MCF 10A (cell line): ENCODE data around the gene RIIAD1. TPM values are rescaled to one million over a fixed set of nuclear protein-coding genes. Genes with fewer than 3 reads are reported as not detected.

Experiments used
- BruUV-seq: library from RNA; stranded (reverse); fragments of 400-500 nt; replicated peaks from 2 replicates; lab custom pipeline; 2021; lab: Mats Ljungman, UMichigan
- CTCF ChIA-PET: fragments of 300-600 bp; sonication (Branson Sonifier 250); formaldehyde crosslinking; extraction: SDS; loops from one replicate; lab custom pipeline; 2021; ENCODE audit warnings: antibody characterized with exemption, inconsistent platforms; lab: Yijun Ruan, JAX
- POLR2A ChIA-PET: fragments of 300-600, 350-650 bp; sonication (Branson Sonifier 250); formaldehyde crosslinking; extraction: SDS; loops from one replicate; lab custom pipeline; 2020; ENCODE audit warnings: antibody characterized with exemption, inconsistent platforms; lab: Yijun Ruan, JAX
- DNase-seq: peaks from one replicate; pipeline ENCODE4 v3.0.0-alpha.2; 2018; ENCODE audit not compliant: unreplicated experiment
- H3K27ac Mint-ChIP-seq: one replicate; pipeline ENCODE4 v1.8.0; 2022; ENCODE audit warnings: mild to moderate bottlenecking, low read depth, mixed read lengths; ENCODE audit not compliant: unreplicated experiment
- H3K27me3 Mint-ChIP-seq: one replicate; pipeline ENCODE4 v1.8.0; 2022; ENCODE audit warnings: mixed read lengths; ENCODE audit not compliant: insufficient read depth, unreplicated experiment
- H3K36me3 Mint-ChIP-seq: one replicate; pipeline ENCODE4 v1.8.0; 2022; ENCODE audit warnings: mild to moderate bottlenecking, moderate library complexity, mixed read lengths; ENCODE audit not compliant: insufficient read depth, unreplicated experiment
- H3K4me1 Mint-ChIP-seq: one replicate; pipeline ENCODE4 v1.8.0; 2022; ENCODE audit warnings: mixed read lengths; ENCODE audit not compliant: insufficient read depth, unreplicated experiment
- H3K4me3 Mint-ChIP-seq: one replicate; pipeline ENCODE4 v1.8.0; 2022; ENCODE audit warnings: mild to moderate bottlenecking, moderate library complexity, mixed read lengths; ENCODE audit not compliant: unreplicated experiment
- H3K9me3 Mint-ChIP-seq: one replicate; pipeline ENCODE4 v1.8.0; 2022; ENCODE audit warnings: mixed read lengths; ENCODE audit not compliant: unreplicated experiment
- intact Hi-C: fragments of 100-400 bp; cut with micrococcal nuclease; formaldehyde crosslinking; loops from 2 replicates; pipeline ENCODE4 v1.14.1; 2022
- total RNA-seq: library from RNA; stranded (reverse); gene quantifications from 2 replicates; pipeline ENCODE4 v1.2.3, GENCODE V29; 2022
- TF ChIP-seq, protein P1 (sequence below): fragments of 200-600 bp; IDR thresholded peaks from one replicate; pipeline ENCODE4 v1.8.0; 2022; ENCODE audit warnings: antibody characterized with exemption, mild to moderate bottlenecking; ENCODE audit not compliant: unreplicated experiment

The RIIAD1 gene
- total RNA-seq, 1 experiment from 2014 or later: not detected

GRCh38 chr1:151718011-151718431, 3.3 kb upstream of the RIIAD1 start:
- intact Hi-C loops: no loop called here
- TF ChIP-seq, protein P1, sequence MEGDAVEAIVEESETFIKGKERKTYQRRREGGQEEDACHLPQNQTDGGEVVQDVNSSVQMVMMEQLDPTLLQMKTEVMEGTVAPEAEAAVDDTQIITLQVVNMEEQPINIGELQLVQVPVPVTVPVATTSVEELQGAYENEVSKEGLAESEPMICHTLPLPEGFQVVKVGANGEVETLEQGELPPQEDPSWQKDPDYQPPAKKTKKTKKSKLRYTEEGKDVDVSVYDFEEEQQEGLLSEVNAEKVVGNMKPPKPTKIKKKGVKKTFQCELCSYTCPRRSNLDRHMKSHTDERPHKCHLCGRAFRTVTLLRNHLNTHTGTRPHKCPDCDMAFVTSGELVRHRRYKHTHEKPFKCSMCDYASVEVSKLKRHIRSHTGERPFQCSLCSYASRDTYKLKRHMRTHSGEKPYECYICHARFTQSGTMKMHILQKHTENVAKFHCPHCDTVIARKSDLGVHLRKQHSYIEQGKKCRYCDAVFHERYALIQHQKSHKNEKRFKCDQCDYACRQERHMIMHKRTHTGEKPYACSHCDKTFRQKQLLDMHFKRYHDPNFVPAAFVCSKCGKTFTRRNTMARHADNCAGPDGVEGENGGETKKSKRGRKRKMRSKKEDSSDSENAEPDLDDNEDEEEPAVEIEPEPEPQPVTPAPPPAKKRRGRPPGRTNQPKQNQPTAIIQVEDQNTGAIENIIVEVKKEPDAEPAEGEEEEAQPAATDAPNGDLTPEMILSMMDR: no peak
- no peaks in the 10 kb centered on the region for H3K36me3 Mint-ChIP-seq
- H3K9me3 Mint-ChIP-seq: no peaks in the 10 kb centered on the region
- H3K27ac Mint-ChIP-seq: no peak overlapping the region
- BruUV-seq: no TSS peak
- H3K4me3 Mint-ChIP-seq: no peak overlapping the region
- POLR2A ChIA-PET: interaction anchor here (1.3 kb wide), 1 partner anchor 319 kb away, joined by 3 read pairs; the partner anchor contains the start of gene PSMB4
- CTCF ChIA-PET: interaction anchor here (0.5 to 1.6 kb wide), 8 partner anchors 16 to 335 kb away, joined by 3 to 7 read pairs (median 4); no protein-coding TSS in a partner anchor
- no peak for DNase-seq
- peaks cover 67% of the 10 kb centered on the region for H3K27me3 Mint-ChIP-seq
- peaks cover 21% of the 10 kb centered on the region for H3K4me1 Mint-ChIP-seq

GRCh38 chr1:151718666-151719065, 2.7 kb upstream of the RIIAD1 start:
- Mint-ChIP-seq H3K9me3 (no peaks in the 10 kb centered on the region), H3K27ac (no peak overlapping the region), H3K4me3 (no peak overlapping the region), H3K36me3 (no peaks in the 10 kb centered on the region), H3K4me1 (peaks cover 17% of the 10 kb centered on the region), H3K27me3 (peaks cover 67% of the 10 kb centered on the region)
- no peak for DNase-seq
- TF ChIP-seq, protein P1: no peak
- no TSS peak for BruUV-seq
- intact Hi-C loops: no loop called here
- ChIA-PET POLR2A (interaction anchor here (0.9 kb wide), 1 partner anchor 10 kb away, joined by 4 read pairs; no protein-coding TSS in a partner anchor), CTCF (interaction anchor here (0.5 to 0.6 kb wide), 2 partner anchors 183 to 336 kb away, joined by 3 read pairs; no protein-coding TSS in a partner anchor)

DNA sequence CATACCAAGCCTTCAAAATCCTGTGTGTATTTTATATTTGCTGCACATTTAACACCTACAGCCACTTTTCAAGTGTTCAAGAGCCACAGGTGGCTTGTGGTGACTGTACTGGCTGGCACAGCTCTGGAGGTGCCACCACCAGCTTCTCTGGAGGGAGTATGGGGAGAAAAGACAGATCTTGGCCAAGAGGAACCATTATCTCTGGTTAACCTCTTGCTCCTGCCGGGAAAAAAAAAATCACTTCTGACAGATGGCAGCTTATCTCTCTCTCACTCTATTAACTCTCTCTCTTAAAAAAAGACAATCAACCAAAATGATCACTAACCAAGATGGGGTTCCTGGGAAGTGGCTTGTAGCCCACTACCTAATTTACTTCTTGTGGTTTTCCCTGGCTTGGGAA, 1.2 kb upstream of the RIIAD1 start:
- CTCF ChIA-PET: interaction anchor here (0.6 to 1.7 kb wide), 4 partner anchors 14 to 116 kb away, joined by 4 to 7 read pairs (median 4); no protein-coding TSS in a partner anchor
- BruUV-seq: no TSS peak
- Mint-ChIP-seq H3K4me3 (no peak overlapping the region), H3K4me1 (peaks cover 12% of the 10 kb centered on the region), H3K9me3 (no peaks in the 10 kb centered on the region), H3K36me3 (no peaks in the 10 kb centered on the region), H3K27me3 (peaks cover 61% of the 10 kb centered on the region), H3K27ac (no peak overlapping the region)
- intact Hi-C loops: no loop called here
- TF ChIP-seq, protein P1: no peak
- no peak for DNase-seq
- POLR2A ChIA-PET: interaction anchor here (0.6 to 1.4 kb wide), 4 partner anchors 13 to 139 kb away, joined by 3 to 6 read pairs (median 4); no protein-coding TSS in a partner anchor

DNA sequence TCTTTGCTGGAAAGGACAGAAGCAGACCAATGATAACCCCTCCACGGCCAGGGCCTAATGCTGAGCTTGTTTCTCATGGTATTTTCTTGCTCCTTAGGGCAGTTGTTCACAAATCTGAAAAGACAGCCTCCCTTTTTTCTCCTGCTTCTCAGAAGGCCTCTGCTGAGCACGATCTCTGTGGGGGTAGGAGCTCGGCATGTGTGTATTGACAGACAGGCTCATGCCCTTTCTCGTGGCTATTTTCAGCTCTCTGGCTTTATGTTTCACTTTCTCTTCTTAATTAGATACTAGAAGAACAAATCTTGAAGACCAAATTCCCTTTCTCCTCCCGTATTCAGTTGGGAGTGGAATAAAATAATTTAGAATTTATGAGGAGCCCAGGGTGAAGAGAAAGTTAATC, 768 bp upstream of the RIIAD1 start:
- ChIA-PET POLR2A (interaction anchor here (0.6 to 1.4 kb wide), 3 partner anchors 13 to 140 kb away, joined by 3 to 6 read pairs (median 4); no protein-coding TSS in a partner anchor), CTCF (interaction anchor here (0.6 to 1.7 kb wide), 6 partner anchors 14 to 126 kb away, joined by 4 to 7 read pairs (median 4); no protein-coding TSS in a partner anchor)
- Mint-ChIP-seq H3K27ac (no peak overlapping the region), H3K4me1 (peaks cover 12% of the 10 kb centered on the region), H3K4me3 (no peak overlapping the region), H3K36me3 (no peaks in the 10 kb centered on the region), H3K9me3 (no peaks in the 10 kb centered on the region), H3K27me3 (peaks cover 57% of the 10 kb centered on the region)
- intact Hi-C loops: no loop called here
- TF ChIP-seq, protein P1: no peak
- DNase-seq: no peak
- BruUV-seq: no TSS peak
